Breast epithelium (tissue), 4 donors: ENCODE data around the gene CDK3. TPM values are rescaled to one million over a fixed set of nuclear protein-coding genes. Genes with fewer than 3 reads are reported as not detected.
A peak's percentile ranks its signal among the peaks of the same experiment; 100 is the strongest.

ENCODE experiments used
- DNase-seq, 2 donors: peaks; one replicate each; pipeline ENCODE4 v3.0.0-alpha.2; 2019; ENCODE audit warnings: low spot score in 2 of 2
- H3K27ac ChIP-seq, 2 donors: fragments of 200-600 bp; sonication (generic) in 1 of 2; one replicate each; pipeline ENCODE4 v1.5.1; 2016 to 2019; ENCODE audit warnings: mild to moderate bottlenecking in 1 of 2
- H3K27me3 ChIP-seq, 2 donors: fragments of 200-600 bp; sonication (generic) in 1 of 2; one replicate each; pipeline versions ENCODE4 v1.5.1 to v1.6.0; 2017 to 2019; ENCODE audit warnings: control low read depth in 1 of 2, mild to moderate bottlenecking in 1 of 2
- H3K36me3 ChIP-seq: fragments of 200-600 bp; one replicate; pipeline ENCODE4 v1.5.1; 2019
- H3K4me1 ChIP-seq, 2 donors: fragments of 200-600 bp; sonication (generic); one replicate each; pipeline ENCODE4 v1.5.1; 2016 to 2019; ENCODE audit warnings: control low read depth in 1 of 2
- H3K4me3 ChIP-seq, 3 donors: fragments of 200-600 bp; sonication (generic); 1 replicate in 2 of 3; 2 replicates in 1 of 3; pipeline ENCODE4 v1.5.1; 2016 to 2019; ENCODE audit warnings: mild to moderate bottlenecking in 3 of 3, moderate library complexity in 2 of 3
- H3K9me3 ChIP-seq, 2 donors: fragments of 200-600 bp; sonication (generic) in 1 of 2; one replicate each; pipeline ENCODE4 v1.5.1; 2016 to 2019; ENCODE audit warnings: control low read depth in 1 of 2
- CTCF ChIP-seq, 3 donors: fragments of 450-650 bp; IDR thresholded peaks; one replicate each; pipeline ENCODE4 v1.5.1; 2016 to 2017; ENCODE audit warnings: antibody characterized with exemption in 3 of 3, mild to moderate bottlenecking in 3 of 3, moderate library complexity in 3 of 3
- POLR2A ChIP-seq: fragments of 450-650 bp; IDR thresholded peaks from one replicate; pipeline ENCODE4 v1.6.1; 2016; ENCODE audit warnings: antibody characterized with exemption, mild to moderate bottlenecking, moderate library complexity
- POLR2AphosphoS5 ChIP-seq, 3 donors: sonication (generic); formaldehyde crosslinking; IDR thresholded peaks; one replicate each; pipeline ENCODE4 v1.6.1; 2017; ENCODE audit warnings: antibody characterized with exemption in 3 of 3
- intact Hi-C: fragments of 100-400 bp; cut with DNase I; formaldehyde crosslinking; loops from one replicate; pipeline ENCODE4 v1.15.1; 2023; ENCODE audit warnings: low total_unique reads
- total RNA-seq, 3 donors: library from RNA; depleted of rRNA; stranded (reverse); fragments of >200 nt; gene quantifications; one replicate each; pipeline ENCODE4 v1.1.0, GENCODE V29; 2016

The CDK3 gene
- total RNA-seq, 3 donors from 2014 or later: 6.6 to 13.0 (median 9.5) TPM

- Histone ChIP-seq H3K4me1 (peaks cover 0 to 21% of the 10 kb centered on the region in 2 donors), H3K4me3 (no peak overlapping the region), H3K27ac (peak overlapping the region; percentile 49 to 99), H3K9me3 (no peaks in the 10 kb centered on the region), H3K27me3 (no peaks in the 10 kb centered on the region), H3K36me3 (no peaks in the 10 kb centered on the region)
- intact Hi-C loops: no loop called here
- TF ChIP-seq POLR2AphosphoS5 (IDR thresholded peaks at IDR 0.05): no peak
- no peak for TF ChIP-seq CTCF (IDR thresholded peaks at IDR 0.05)
- TF ChIP-seq POLR2A: no peak
- no peak for DNase-seq
Measured at GRCh38 chr17:75983501-75984181, 17.0 kb upstream of the CDK3 start.

GRCh38 chr17:75985986-75986385, 14.7 kb upstream of the CDK3 start:
- no peaks in the 10 kb centered on the region for H3K27me3 ChIP-seq

GRCh38 chr17:75987041-75987440, 13.6 kb upstream of the CDK3 start:
- Histone ChIP-seq H3K36me3 (no peaks in the 10 kb centered on the region), H3K27ac (no peak overlapping the region), H3K27me3 (no peaks in the 10 kb centered on the region), H3K4me1 (peaks cover 0 to 19% of the 10 kb centered on the region in 2 donors), H3K9me3 (no peaks in the 10 kb centered on the region), H3K4me3 (no peak overlapping the region)
- no peak for DNase-seq
- TF ChIP-seq POLR2A (no peak), POLR2AphosphoS5 (IDR thresholded peaks at IDR 0.05) (no peak), CTCF (IDR thresholded peaks at IDR 0.05) (no peak)
- intact Hi-C loops: no loop called here

More at GRCh38 chr17:75985986-75986385, 14.7 kb upstream of the CDK3 start:
- Histone ChIP-seq H3K27ac (no peak overlapping the region), H3K9me3 (no peaks in the 10 kb centered on the region), H3K36me3 (no peaks in the 10 kb centered on the region), H3K4me3 (no peak overlapping the region), H3K4me1 (peaks cover 0 to 21% of the 10 kb centered on the region in 2 donors)
- intact Hi-C loops: no loop called here
- DNase-seq: no peak
- TF ChIP-seq POLR2A (no peak), CTCF (IDR thresholded peaks at IDR 0.05) (no peak), POLR2AphosphoS5 (IDR thresholded peaks at IDR 0.05) (no peak)

GRCh38 chr17:75991396-75991795, 9.3 kb upstream of the CDK3 start:
- intact Hi-C loops: no loop called here
- H3K9me3 ChIP-seq: no peaks in the 10 kb centered on the region
- no peaks in the 10 kb centered on the region for H3K36me3 ChIP-seq
- H3K27me3 ChIP-seq: no peaks in the 10 kb centered on the region
- no peak for DNase-seq
- TF ChIP-seq CTCF (IDR thresholded peaks at IDR 0.05) (no peak), POLR2AphosphoS5 (IDR thresholded peaks at IDR 0.05) (no peak)
- H3K4me1 ChIP-seq: no peaks in the 10 kb centered on the region
- no peak overlapping the region for H3K27ac ChIP-seq
- H3K4me3 ChIP-seq: no peak overlapping the region

- H3K27ac ChIP-seq: no peak overlapping the region
- no peaks in the 10 kb centered on the region for H3K9me3 ChIP-seq
- intact Hi-C loops: no loop called here
- H3K36me3 ChIP-seq: no peaks in the 10 kb centered on the region
- H3K4me1 ChIP-seq: peaks cover 0 to 3% of the 10 kb centered on the region in 2 donors
- TF ChIP-seq CTCF (IDR thresholded peaks at IDR 0.05) (no peak), POLR2A (no peak), POLR2AphosphoS5 (IDR thresholded peaks at IDR 0.05) (no peak)
- DNase-seq: no peak
- H3K27me3 ChIP-seq: no peaks in the 10 kb centered on the region
- H3K4me3 ChIP-seq: no peak overlapping the region
Measured at GRCh38 chr17:75994802-75995370, 5.8 kb upstream of the CDK3 start.
